Mesothelial cell of epicardium (in vitro differentiated cells): ENCODE results near the gene ADCY7. TPM values are rescaled to one million over a fixed set of nuclear protein-coding genes. Genes with fewer than 3 reads are reported as not detected.
A peak's percentile ranks its signal among the peaks of the same experiment; 100 is the strongest.

Experiments
- DNase-seq, 2 experiments: peaks; one replicate each; pipeline ENCODE4 v3.0.0; 2021; ENCODE audit warnings: low spot score in 2 of 2; ENCODE audit not compliant: unreplicated experiment in 2 of 2
- H3K27ac Mint-ChIP-seq: 2 replicates; pipeline ENCODE4 v1.8.0; 2021; ENCODE audit warnings: mixed read lengths
- H3K27me3 Mint-ChIP-seq: 2 replicates; pipeline ENCODE4 v1.8.0; 2021; ENCODE audit warnings: low read depth, mixed read lengths
- H3K36me3 Mint-ChIP-seq: 2 replicates; pipeline ENCODE4 v1.8.0; 2021; ENCODE audit warnings: mixed read lengths
- H3K4me1 Mint-ChIP-seq: 2 replicates; pipeline ENCODE4 v1.8.0; 2021; ENCODE audit warnings: mixed read lengths
- H3K4me3 Mint-ChIP-seq: 2 replicates; pipeline ENCODE4 v1.8.0; 2021; ENCODE audit warnings: mild to moderate bottlenecking, moderate library complexity, mixed read lengths
- H3K9me3 Mint-ChIP-seq: 2 replicates; pipeline ENCODE4 v1.8.0; 2021; ENCODE audit warnings: mixed read lengths
- microRNA-seq: library from miRNA; unstranded; fragments of <30 nt; microRNA quantifications from one replicate; pipeline ENCODE4 v1.2.0, GENCODE V29; 2021; ENCODE audit warnings: inconsistent platforms, mixed read lengths
- total RNA-seq: library from RNA; stranded (reverse); gene quantifications from 3 replicates; pipeline ENCODE4 v1.2.1, GENCODE V29; 2021
- TF ChIP-seq, protein P1 (sequence below): fragments of 200-600 bp; sonication (generic); IDR thresholded peaks from one replicate; pipeline ENCODE4 v1.5.0; 2021; ENCODE audit warnings: antibody characterized with exemption; ENCODE audit not compliant: unreplicated experiment

ADCY7 gene
- total RNA-seq, 1 donor from 2014 or later: 25.7 TPM

DNA sequence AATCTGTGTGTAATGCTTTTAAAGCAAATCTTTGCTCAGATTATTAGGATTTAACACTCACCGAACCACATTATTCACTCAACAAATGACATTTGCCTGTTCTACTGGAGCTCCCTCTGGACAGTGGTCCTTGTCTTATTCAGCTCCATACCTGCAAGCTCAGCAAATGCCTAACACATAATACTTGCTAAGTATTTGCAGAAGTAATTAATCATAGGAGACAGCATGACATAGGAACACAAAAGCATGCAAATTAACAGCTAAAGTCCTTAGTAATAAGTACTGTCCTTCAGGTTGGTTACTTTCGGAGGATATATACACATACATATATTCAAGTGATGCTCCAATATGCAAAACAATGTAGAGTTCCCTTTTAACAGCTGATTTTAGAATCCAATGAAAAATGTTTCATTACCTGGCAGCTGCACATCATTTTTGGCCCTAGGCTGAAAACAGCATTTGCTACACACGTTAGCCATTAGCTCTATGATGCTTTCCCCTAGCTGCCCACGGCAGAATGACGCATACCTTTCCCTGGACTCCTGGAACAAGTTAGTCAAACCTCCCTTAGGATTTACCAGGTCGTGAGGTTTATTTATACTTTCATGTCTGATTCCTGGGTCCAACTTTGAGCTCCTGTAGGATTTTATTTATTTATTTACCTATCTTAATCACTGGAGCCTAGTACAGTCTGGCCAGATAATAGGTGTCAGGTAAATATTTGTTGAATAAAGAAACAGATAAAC, 93.9 kb downstream of the ADCY7 start:
- H3K27ac Mint-ChIP-seq: peak overlapping the region; percentile 37

DNA sequence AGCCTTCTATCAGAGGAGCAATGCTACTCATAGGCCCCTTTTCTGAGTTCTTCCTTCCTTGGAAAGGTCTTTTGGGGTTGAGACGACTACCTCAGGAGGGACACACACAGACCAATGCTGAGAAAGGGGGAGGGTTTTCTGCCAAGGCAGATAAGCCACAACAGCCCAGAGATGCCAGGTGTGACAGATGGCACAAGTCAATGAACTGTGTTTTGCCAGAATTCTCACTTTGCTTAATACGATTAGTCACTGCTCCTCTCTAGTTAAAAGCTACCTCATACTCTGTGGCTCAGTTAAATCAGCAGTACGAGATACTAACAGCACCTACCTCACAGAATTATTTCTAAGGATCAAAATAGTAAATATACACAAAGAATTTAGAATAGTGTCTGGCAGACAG, 94.4 kb downstream of the ADCY7 start:
- DNase-seq: no peak
- Mint-ChIP-seq H3K36me3 (peaks cover 27% of the 10 kb centered on the region), H3K4me3 (no peak overlapping the region), H3K4me1 (peaks cover 8% of the 10 kb centered on the region), H3K27ac (no peak overlapping the region), H3K27me3 (no peaks in the 10 kb centered on the region), H3K9me3 (no peaks in the 10 kb centered on the region)
- TF ChIP-seq, protein P1, sequence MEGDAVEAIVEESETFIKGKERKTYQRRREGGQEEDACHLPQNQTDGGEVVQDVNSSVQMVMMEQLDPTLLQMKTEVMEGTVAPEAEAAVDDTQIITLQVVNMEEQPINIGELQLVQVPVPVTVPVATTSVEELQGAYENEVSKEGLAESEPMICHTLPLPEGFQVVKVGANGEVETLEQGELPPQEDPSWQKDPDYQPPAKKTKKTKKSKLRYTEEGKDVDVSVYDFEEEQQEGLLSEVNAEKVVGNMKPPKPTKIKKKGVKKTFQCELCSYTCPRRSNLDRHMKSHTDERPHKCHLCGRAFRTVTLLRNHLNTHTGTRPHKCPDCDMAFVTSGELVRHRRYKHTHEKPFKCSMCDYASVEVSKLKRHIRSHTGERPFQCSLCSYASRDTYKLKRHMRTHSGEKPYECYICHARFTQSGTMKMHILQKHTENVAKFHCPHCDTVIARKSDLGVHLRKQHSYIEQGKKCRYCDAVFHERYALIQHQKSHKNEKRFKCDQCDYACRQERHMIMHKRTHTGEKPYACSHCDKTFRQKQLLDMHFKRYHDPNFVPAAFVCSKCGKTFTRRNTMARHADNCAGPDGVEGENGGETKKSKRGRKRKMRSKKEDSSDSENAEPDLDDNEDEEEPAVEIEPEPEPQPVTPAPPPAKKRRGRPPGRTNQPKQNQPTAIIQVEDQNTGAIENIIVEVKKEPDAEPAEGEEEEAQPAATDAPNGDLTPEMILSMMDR: no peak

More for the DNA sequence above, 93.9 kb downstream of the ADCY7 start:
- Mint-ChIP-seq H3K36me3 (peaks cover 28% of the 10 kb centered on the region), H3K4me1 (peaks cover 3% of the 10 kb centered on the region), H3K4me3 (no peak overlapping the region), H3K27me3 (no peaks in the 10 kb centered on the region), H3K9me3 (peaks cover 2% of the 10 kb centered on the region)
- DNase-seq: no peak
- TF ChIP-seq, protein P1: no peak

DNA sequence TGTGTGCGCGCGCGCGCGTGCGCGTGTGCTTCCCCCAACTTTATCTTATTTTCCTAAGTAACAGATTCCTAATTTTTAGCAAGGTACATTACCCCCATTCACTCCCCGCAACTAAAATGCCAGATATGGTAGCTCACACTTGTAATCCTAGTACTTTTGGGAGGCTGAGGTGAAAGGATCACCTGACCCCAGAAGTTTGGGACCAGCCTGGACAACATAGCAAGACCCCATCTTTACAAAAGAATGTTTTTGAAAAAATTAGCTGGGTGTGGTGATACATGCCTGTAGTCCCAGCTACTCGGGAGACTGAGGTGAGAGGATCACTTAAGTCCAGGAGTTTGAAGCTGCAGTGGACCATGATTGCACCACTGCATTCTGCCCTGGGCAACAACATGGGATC, 97.3 kb downstream of the ADCY7 start:
- no peak for DNase-seq
- TF ChIP-seq, protein P1: no peak

DNA sequence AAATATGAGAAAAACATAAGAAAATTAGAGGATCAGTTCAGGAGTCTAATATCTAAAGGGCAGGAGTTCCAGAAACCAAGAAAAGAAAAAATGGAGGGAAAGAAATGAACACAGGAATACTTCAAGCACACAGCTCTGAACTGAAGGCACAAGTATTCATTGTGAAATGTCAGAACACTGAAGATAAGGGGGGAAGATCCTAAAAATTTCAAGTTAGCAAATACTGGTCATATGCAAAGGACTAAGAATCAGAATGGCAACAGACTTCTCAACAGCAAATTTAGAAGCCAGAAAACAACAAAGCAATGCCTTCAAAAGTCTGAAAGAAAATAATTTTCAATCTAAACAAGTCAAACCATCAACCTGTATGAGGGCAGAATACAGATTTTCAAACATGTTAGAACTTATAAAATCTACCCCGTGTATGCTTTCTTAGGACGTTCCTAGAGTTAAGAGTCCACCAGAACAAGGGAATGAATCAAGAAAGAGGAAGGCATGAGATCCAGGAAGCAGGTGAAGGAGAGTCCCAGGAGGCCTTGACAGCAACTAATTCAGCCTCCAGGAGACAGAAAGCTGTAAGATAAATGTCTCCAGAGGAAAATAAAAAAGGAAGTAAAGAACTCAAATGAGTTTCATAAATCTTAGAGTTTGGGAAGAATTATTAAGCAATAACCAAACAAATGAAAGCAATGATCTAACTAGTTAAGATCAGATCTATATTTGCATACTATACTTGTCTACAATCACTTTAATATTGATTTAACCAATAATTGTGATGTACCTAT, 99.6 kb downstream of the ADCY7 start:
- no peaks in the 10 kb centered on the region for H3K9me3 Mint-ChIP-seq
- peaks cover 41% of the 10 kb centered on the region for H3K4me1 Mint-ChIP-seq
- H3K4me3 Mint-ChIP-seq: no peak overlapping the region
- TF ChIP-seq, protein P1: no peak
- peaks cover 22% of the 10 kb centered on the region for H3K36me3 Mint-ChIP-seq
- DNase-seq: no peak
- H3K27ac Mint-ChIP-seq: no peak overlapping the region
- H3K27me3 Mint-ChIP-seq: no peaks in the 10 kb centered on the region

More for the DNA sequence above, 97.3 kb downstream of the ADCY7 start:
- Mint-ChIP-seq H3K4me1 (peaks cover 26% of the 10 kb centered on the region), H3K27me3 (no peaks in the 10 kb centered on the region), H3K36me3 (peaks cover 27% of the 10 kb centered on the region), H3K27ac (no peak overlapping the region), H3K4me3 (no peak overlapping the region), H3K9me3 (no peaks in the 10 kb centered on the region)

Small RNA genes lying within 50 kb of the gene (microRNA-seq; reads per million reads assigned to microRNA genes)
- gene MIR6771: not detected

Other genes with a start within 250 kb of the ADCY7 start
- gene CNEP1R1, start 241.3 kb upstream of the ADCY7 start, total RNA-seq: 21.4 to 24.3 TPM (median 22.3 TPM) in 3 replicates
- gene HEATR3, start 200.6 kb upstream of the ADCY7 start, total RNA-seq: 16.0 to 19.2 TPM (median 18.4 TPM) in 3 replicates
- gene TENT4B, start 113.2 kb upstream of the ADCY7 start, total RNA-seq: 10.9 to 11.5 TPM (median 11.3 TPM) in 3 replicates
- gene BRD7, start 102.4 kb downstream of the ADCY7 start, total RNA-seq: 76.8 to 87.4 TPM (median 84.2 TPM) in 3 replicates